ENCODE results near the gene WNT8A. TPM values are rescaled to one million over a fixed set of nuclear protein-coding genes. Genes with fewer than 3 reads are reported as not detected.

Gene WNT8A
- total and polyA plus RNA-seq, 2 of the 8 experiments (the other 6 are each of a cell fraction or from before 2014, with no cell fraction given), result 0.06 TPM; not detected in 1

- no peak overlapping the region for H2BK20ac ChIP-seq (ENCODE audit: low read length)
- H3K4me3 ChIP-seq (ENCODE audit: extremely low read depth in 1 of 4, insufficient read depth in 2 of 4, low read depth in 3 of 4, low read length in 4 of 4), result no peak overlapping the region
- no peak overlapping the region for H2AK5ac ChIP-seq (ENCODE audit: low read depth, low read length)
- no peaks in the 10 kb centered on the region for H4K20me1 ChIP-seq (replicated peaks in 1 of 2; ENCODE audit: control insufficient read depth in 1 of 2, insufficient read depth in 2 of 2, low read length in 2 of 2)
- H3K36me3 ChIP-seq (ENCODE audit: control insufficient read depth in 2 of 4, insufficient read depth in 4 of 4, low read length in 3 of 4), result no peaks in the 10 kb centered on the region
- H3K79me2 ChIP-seq (ENCODE audit: control insufficient read depth in 1 of 2, insufficient read depth in 2 of 2, low read length in 2 of 2), result no peaks in the 10 kb centered on the region
- H3K18ac ChIP-seq (ENCODE audit: extremely low read depth, low read length), result no peak overlapping the region
- FAIRE-seq (no peak), DNase-seq (ENCODE audit: low read depth in 1 of 2, low spot score in 2 of 2) (peak; percentile 59 to 89)
- no peak overlapping the region for H3K4ac ChIP-seq (replicated peaks; ENCODE audit: insufficient read length, low read depth, low read length)
- H3K4me1 ChIP-seq (replicated peaks in 1 of 4; ENCODE audit: control insufficient read depth in 3 of 4, insufficient read depth in 4 of 4, low read length in 3 of 4), result no peaks in the 10 kb centered on the region
- H3K14ac ChIP-seq (ENCODE audit: insufficient read length), result no peak overlapping the region
- H4K91ac ChIP-seq (replicated peaks; ENCODE audit: insufficient read length, low read length), result no peak overlapping the region
- H3K9ac ChIP-seq (replicated peaks in 1 of 4; ENCODE audit: extremely low read depth in 1 of 4, low read depth in 3 of 4, low read length in 3 of 4), result no peak overlapping the region
- no peak overlapping the region for H4K5ac ChIP-seq (ENCODE audit: insufficient read length, low read depth, low read length)
- no peak overlapping the region for H2BK5ac ChIP-seq (ENCODE audit: low read depth, low read length)
- no peak overlapping the region for H2BK12ac ChIP-seq (ENCODE audit: low read depth, low read length)
- ChIA-PET CTCF (ENCODE audit: partially characterized antibody) (interaction anchor here (0.6 to 11.5 kb wide), 27 partner anchors 8 to 548 kb away, joined by 3 to 179 read pairs (median 6); partner anchors contain the start of genes FAM13B, NME5 and WNT8A), POLR2A (ENCODE audit: partially characterized antibody) (interaction anchor here (1.0 kb wide), 1 partner anchor 35 kb away, joined by 4 read pairs; no protein-coding TSS in a partner anchor)
- H3K56ac ChIP-seq (replicated peaks; ENCODE audit: insufficient read length, low read depth, low read length), result no peak overlapping the region
- no peaks in the 10 kb centered on the region for H3K79me1 ChIP-seq (ENCODE audit: low read depth, low read length)
- WGBS, 2 experiments (ENCODE audit: extremely low coverage in 1 of 2, insufficient coverage in 1 of 2, insufficient read length in 1 of 2, insufficient replicate concordance in 2 of 2, low coverage in 1 of 2, low lambda C conversion rate in 2 of 2, missing lambda C conversion rate in 1 of 2), result 46% methylated on average over 6 of the region's 6 CpGs; no CpG with 5 or more reads in 1 of the 2 experiments
- H3K9me3 ChIP-seq (ENCODE audit: insufficient read depth in 2 of 2, low read depth in 1 of 2, low read length in 1 of 2), result no peaks in the 10 kb centered on the region
- H3K23me2 ChIP-seq (ENCODE audit: low read depth, low read length), result no peaks in the 10 kb centered on the region
- no peaks in the 10 kb centered on the region for H3K27me3 ChIP-seq (replicated peaks in 1 of 4; ENCODE audit: control insufficient read depth in 3 of 4, extremely low read depth in 1 of 4, insufficient read depth in 3 of 4, low read length in 3 of 4)
- H2AFZ ChIP-seq (ENCODE audit: low read length), result no peak overlapping the region
- H2BK15ac ChIP-seq (ENCODE audit: low read length), result no peak overlapping the region
- no peak overlapping the region for H3K4me2 ChIP-seq (ENCODE audit: insufficient read depth in 1 of 2, low read depth in 2 of 2, low read length in 2 of 2)
- no peak overlapping the region for H3K27ac ChIP-seq (ENCODE audit: low read depth, low read length)
- no peak overlapping the region for H2BK120ac ChIP-seq (replicated peaks; ENCODE audit: low read depth, low read length)
- H3K23ac ChIP-seq (ENCODE audit: insufficient read length), result no peak overlapping the region
- no peak overlapping the region for H4K8ac ChIP-seq (ENCODE audit: extremely low read depth, insufficient read depth, low read length)
- TF ChIP-seq, protein P1, sequence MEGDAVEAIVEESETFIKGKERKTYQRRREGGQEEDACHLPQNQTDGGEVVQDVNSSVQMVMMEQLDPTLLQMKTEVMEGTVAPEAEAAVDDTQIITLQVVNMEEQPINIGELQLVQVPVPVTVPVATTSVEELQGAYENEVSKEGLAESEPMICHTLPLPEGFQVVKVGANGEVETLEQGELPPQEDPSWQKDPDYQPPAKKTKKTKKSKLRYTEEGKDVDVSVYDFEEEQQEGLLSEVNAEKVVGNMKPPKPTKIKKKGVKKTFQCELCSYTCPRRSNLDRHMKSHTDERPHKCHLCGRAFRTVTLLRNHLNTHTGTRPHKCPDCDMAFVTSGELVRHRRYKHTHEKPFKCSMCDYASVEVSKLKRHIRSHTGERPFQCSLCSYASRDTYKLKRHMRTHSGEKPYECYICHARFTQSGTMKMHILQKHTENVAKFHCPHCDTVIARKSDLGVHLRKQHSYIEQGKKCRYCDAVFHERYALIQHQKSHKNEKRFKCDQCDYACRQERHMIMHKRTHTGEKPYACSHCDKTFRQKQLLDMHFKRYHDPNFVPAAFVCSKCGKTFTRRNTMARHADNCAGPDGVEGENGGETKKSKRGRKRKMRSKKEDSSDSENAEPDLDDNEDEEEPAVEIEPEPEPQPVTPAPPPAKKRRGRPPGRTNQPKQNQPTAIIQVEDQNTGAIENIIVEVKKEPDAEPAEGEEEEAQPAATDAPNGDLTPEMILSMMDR (IDR thresholded peaks at IDR 0.05; ENCODE audit: control extremely low read depth in 1 of 3, insufficient read depth in 1 of 3, low read depth in 1 of 3, low read length in 3 of 3), result peak; percentile 80 to 88 (median 82)
- TF ChIP-seq CBX8 (IDR thresholded peaks at IDR 0.05; ENCODE audit: borderline replicate concordance, low read depth, low read length), result no peak
- TF ChIP-seq TCF12 (IDR thresholded peaks at IDR 0.05; ENCODE audit: low read depth, low read length), result no peak
- no peak for TF ChIP-seq FOSL1 (IDR thresholded peaks at IDR 0.05; ENCODE audit: insufficient read depth, low read depth, low read length)
- no peak for TF ChIP-seq SRF (IDR thresholded peaks at IDR 0.05; ENCODE audit: low read depth, low read length)
- TF ChIP-seq TBP (IDR thresholded peaks at IDR 0.05; ENCODE audit: low read depth, low read length), result no peak
- TF ChIP-seq USF2 (IDR thresholded peaks at IDR 0.05; ENCODE audit: low read length), result no peak
- peak; percentile 35; the same call in 1 of the 2 replicates for TF ChIP-seq MAX (IDR thresholded peaks at IDR 0.05)
Observed at GRCh38 chr5:138068742-138069600, 14.9 kb upstream of the WNT8A start.
